A549 (cell line): Measurements from ENCODE around the gene TTC33. TPM values are rescaled to one million over a fixed set of nuclear protein-coding genes. Genes with fewer than 3 reads are reported as not detected.

Source experiments
- ATAC-seq, 2 experiments: fragments of 200-7000 bp in 1 of 2; fragments of >200 bp in 1 of 2; cut with Nextera tagmentation in 1 of 2; cut with Tn5 transposase in 1 of 2; 3 replicates each; pipeline versions ENCODE4 v1.8.0 to v1.9.1; 2018 to 2020; ENCODE audit warnings: mild to moderate bottlenecking in 1 of 2, moderate library complexity in 1 of 2
- CTCF ChIA-PET: fragments of 300-600 bp; sonication (Branson Sonifier 250); formaldehyde crosslinking; extraction: SDS; loops from one replicate; lab custom pipeline; 2021; ENCODE audit warnings: antibody characterized with exemption, inconsistent platforms; lab: Yijun Ruan, JAX
- POLR2A ChIA-PET: fragments of 350-600 bp; formaldehyde crosslinking; extraction: SDS; loops from one replicate; lab custom pipeline; 2021; ENCODE audit warnings: antibody characterized with exemption, inconsistent platforms; lab: Yijun Ruan, JAX
- DNase-seq, 2 experiments: peaks; one replicate each; pipeline versions ENCODE4 v3.0.0 to v3.0.0-alpha.2; 2011 to 2016; ENCODE audit warnings: low read depth in 1 of 2, low spot score in 1 of 2
- FAIRE-seq: peaks from 2 replicates; lab custom pipeline; 2011; peaks lifted over from hg19 to GRCh38; lab: Jason Lieb, UNC
- H3K27ac ChIP-seq, 2 experiments: fragments of >200 bp; sonication (Bioruptor Twin); formaldehyde crosslinking; 3 replicates each; pipeline ENCODE4 v1.5.1; 2016 to 2017
- H3K4me1 ChIP-seq: fragments of >200 bp; sonication (Bioruptor Twin); formaldehyde crosslinking; 3 replicates; pipeline ENCODE4 v1.6.1; 2016
- H3K4me2 ChIP-seq: fragments of >200 bp; sonication (Bioruptor Twin); formaldehyde crosslinking; 3 replicates; pipeline ENCODE4 v1.6.1; 2016
- H3K4me3 ChIP-seq: fragments of >200 bp; sonication (Bioruptor Twin); formaldehyde crosslinking; 3 replicates; pipeline ENCODE4 v1.5.1; 2016
- H3K9me3 ChIP-seq: fragments of >200 bp; sonication (Bioruptor Twin); formaldehyde crosslinking; 3 replicates; pipeline ENCODE4 v1.6.1; 2016
- CTCF ChIP-seq: fragments of >200 bp; sonication (Bioruptor Twin); formaldehyde crosslinking; IDR thresholded peaks from 3 replicates; pipeline ENCODE4 v1.5.1; 2016
- EHMT2 ChIP-seq: fragments of 200-600 bp; sonication (generic); IDR thresholded peaks from 2 replicates; pipeline ENCODE4 v1.6.1; 2016; ENCODE audit warnings: antibody characterized with exemption, low read depth, mild to moderate bottlenecking, moderate library complexity
- ELK1 ChIP-seq: fragments of 150-350 bp; IDR thresholded peaks from 2 replicates; pipeline ENCODE4 v1.6.1; 2014; ENCODE audit warnings: low read depth, mild to moderate bottlenecking, low read length
- EP300 ChIP-seq, 2 experiments: fragments of >200 bp; sonication (Bioruptor Twin); formaldehyde crosslinking; IDR thresholded peaks; 2 replicates in 1 of 2; 3 replicates in 1 of 2; pipeline ENCODE4 v1.6.1; 2016 to 2017
- FOSL2 ChIP-seq, 2 experiments: fragments of 450-650 bp in 1 of 2; fragments of >200 bp in 1 of 2; sonication (Bioruptor Twin) in 1 of 2; formaldehyde crosslinking; IDR thresholded peaks; 2 replicates each; pipeline versions ENCODE4 v1.5.0 to v1.6.1; 2016 to 2020; ENCODE audit warnings: mild to moderate bottlenecking in 1 of 2, moderate library complexity in 1 of 2
- HDAC2 ChIP-seq: fragments of 200-600 bp; sonication (generic); IDR thresholded peaks from 2 replicates; pipeline ENCODE4 v1.6.1; 2016
- HES2 ChIP-seq: fragments of >200 bp; sonication (Bioruptor Twin); formaldehyde crosslinking; IDR thresholded peaks from 2 replicates; pipeline ENCODE4 v1.6.1; 2016
- HEYL ChIP-seq: fragments of 250-450 bp; sonication (Bioruptor Pico); IDR thresholded peaks from 2 replicates; pipeline ENCODE4 v1.8.0; 2021; ENCODE audit warnings: mild to moderate bottlenecking, moderate library complexity
- HMGXB4 ChIP-seq: fragments of 250-450 bp; sonication (Bioruptor Pico); IDR thresholded peaks from 2 replicates; pipeline ENCODE4 v1.5.0; 2021; ENCODE audit warnings: mild to moderate bottlenecking, moderate library complexity, borderline replicate concordance
- HOXB5 ChIP-seq: fragments of 250-450 bp; sonication (Bioruptor Pico); IDR thresholded peaks from 2 replicates; pipeline ENCODE4 v1.5.0; 2020; ENCODE audit warnings: mild to moderate bottlenecking, moderate library complexity
- JUN ChIP-seq, 2 experiments: fragments of >200 bp; sonication (Bioruptor Twin); formaldehyde crosslinking; IDR thresholded peaks; 2 replicates in 1 of 2; 3 replicates in 1 of 2; pipeline ENCODE4 v1.6.1; 2016 to 2017
- KDM1A ChIP-seq: fragments of 200-600 bp; sonication (generic); IDR thresholded peaks from 2 replicates; pipeline ENCODE4 v1.6.1; 2016; ENCODE audit warnings: low read depth, mild to moderate bottlenecking
- MAFK ChIP-seq: fragments of 450-650 bp; IDR thresholded peaks from 2 replicates; pipeline ENCODE4 v1.6.1; 2014; ENCODE audit not compliant: partially characterized antibody
- MYC ChIP-seq: IDR thresholded peaks from 2 replicates; pipeline ENCODE4 v1.6.1; 2012; ENCODE audit warnings: mild to moderate bottlenecking, inconsistent platforms, low read length, improper control_type of control experiment, borderline replicate concordance
- PHF8 ChIP-seq: fragments of 200-600 bp; sonication (generic); IDR thresholded peaks from 2 replicates; pipeline ENCODE4 v1.6.1; 2016; ENCODE audit warnings: low read depth, mild to moderate bottlenecking, antibody characterized with exemption, moderate library complexity, borderline replicate concordance
- RAD21 ChIP-seq, 2 experiments: fragments of >200 bp in 1 of 2; sonication (Bioruptor Twin) in 1 of 2; formaldehyde crosslinking in 1 of 2; IDR thresholded peaks in 1 of 2; conservative IDR thresholded peaks in 1 of 2; 2 replicates in 1 of 2; 3 replicates in 1 of 2; pipeline ENCODE4 v1.6.1; 2012 to 2018; ENCODE audit warnings: inconsistent platforms in 1 of 2
- RARB ChIP-seq: fragments of 250-450 bp; sonication (Bioruptor Pico); IDR thresholded peaks from 2 replicates; pipeline ENCODE4 v1.8.0; 2021; ENCODE audit warnings: mild to moderate bottlenecking, moderate library complexity
- RCOR1 ChIP-seq: fragments of 150-350 bp; IDR thresholded peaks from 2 replicates; pipeline ENCODE4 v1.6.1; 2014; ENCODE audit warnings: antibody characterized with exemption, low read length, low read depth
- RNF2 ChIP-seq: fragments of 200-600 bp; sonication (generic); IDR thresholded peaks from 2 replicates; pipeline ENCODE4 v1.6.1; 2016; ENCODE audit warnings: low read depth, mild to moderate bottlenecking, antibody characterized with exemption, moderate library complexity, borderline replicate concordance
- SREBF2 ChIP-seq: fragments of 450-650 bp; IDR thresholded peaks from 2 replicates; pipeline ENCODE4 v1.6.1; 2014; ENCODE audit warnings: mild to moderate bottlenecking, moderate library complexity
- ZC3H11A ChIP-seq: fragments of 450-650 bp; IDR thresholded peaks from 2 replicates; pipeline ENCODE4 v1.6.1; 2014; ENCODE audit warnings: antibody characterized with exemption, mild to moderate bottlenecking
- ZSCAN20 ChIP-seq: fragments of 250-450 bp; sonication (Bioruptor Pico); IDR thresholded peaks from 2 replicates; pipeline ENCODE4 v1.8.0; 2022; ENCODE audit warnings: mild to moderate bottlenecking, moderate library complexity
- WGBS: methylation state at CpG from one replicate; pipeline ENCODE4 v1.1.6; 2017; ENCODE audit errors: missing lambda C conversion rate; 5-methylcytosine and 5-hydroxymethylcytosine counted together
- polyA plus RNA-seq, 4 experiments: library from polyadenylated mRNA; depleted of rRNA in 3 of 4; stranded (reverse); fragments of >200 nt; fragmentation: RNase III in 1 of 4; extraction: RNeasy Plus Mini Kit Qiagen cat#74134 plus additional on column Dnase treatment in 1 of 4; gene quantifications; 2 replicates in 3 of 4; 3 replicates in 1 of 4; pipeline ENCODE4 v1.2.3, GENCODE V29; 2011 to 2017
- TF ChIP-seq, protein P1 (sequence below): fragments of >200 bp; sonication (Bioruptor Twin); formaldehyde crosslinking; IDR thresholded peaks from 3 replicates; pipeline ENCODE4 v1.6.1; 2016
- TF ChIP-seq, protein P2 (sequence below): IDR thresholded peaks from 2 replicates; pipeline ENCODE4 v1.6.1; 2012; ENCODE audit warnings: low read depth, borderline replicate concordance

The TTC33 gene
- polyA plus RNA-seq, 2 of the 4 experiments (the other 2 are of a cell fraction) = 17.1 to 19.8 TPM

DNA sequence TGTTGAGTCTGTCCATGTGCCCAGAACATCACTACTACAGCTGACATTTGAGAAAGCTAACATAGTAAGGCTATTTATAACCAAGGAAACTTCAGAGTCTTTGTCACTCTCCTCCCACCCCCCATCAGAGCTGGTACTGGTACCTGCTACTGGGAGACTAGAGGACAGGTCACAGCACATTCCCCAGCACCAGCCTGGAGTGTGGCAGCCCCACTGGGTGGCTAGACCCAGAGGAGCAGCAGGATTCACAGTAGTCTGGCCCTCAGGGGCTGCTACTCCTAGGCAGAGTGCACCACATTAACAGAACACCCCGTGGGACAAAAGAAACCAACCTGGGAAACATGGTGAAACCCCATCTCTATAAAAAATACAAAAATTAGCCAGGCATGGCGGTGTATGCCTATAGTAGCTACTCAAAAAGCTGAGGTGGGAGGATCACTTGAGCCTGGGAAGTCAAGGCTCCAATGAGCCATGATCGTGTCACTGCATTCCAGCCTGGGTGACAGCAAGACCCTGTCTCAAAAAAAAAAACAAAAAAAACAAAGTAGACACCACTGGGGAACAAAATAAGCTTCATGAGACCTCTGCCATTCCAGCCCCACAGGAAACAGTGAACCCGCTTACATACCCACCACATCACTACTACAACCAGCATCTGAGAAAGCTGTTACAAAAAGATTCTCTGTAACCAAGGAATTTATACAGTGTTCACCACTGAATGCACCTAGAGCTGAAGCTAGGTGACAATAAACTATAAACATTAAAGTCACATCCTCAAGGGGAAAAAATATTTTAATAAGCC lies 102.3 kb downstream of the TTC33 start:
- TF ChIP-seq PHF8 (no peak), ELK1 (no peak), EP300 (IDR thresholded peaks at IDR 0.05) (no peak), KDM1A (no peak), HES2 (no peak), SREBF2 (no peak), EHMT2 (no peak), RARB (CRISPR knock-in tag) (no peak), MAFK (no peak), MYC (no peak)
- TF ChIP-seq, protein P1, sequence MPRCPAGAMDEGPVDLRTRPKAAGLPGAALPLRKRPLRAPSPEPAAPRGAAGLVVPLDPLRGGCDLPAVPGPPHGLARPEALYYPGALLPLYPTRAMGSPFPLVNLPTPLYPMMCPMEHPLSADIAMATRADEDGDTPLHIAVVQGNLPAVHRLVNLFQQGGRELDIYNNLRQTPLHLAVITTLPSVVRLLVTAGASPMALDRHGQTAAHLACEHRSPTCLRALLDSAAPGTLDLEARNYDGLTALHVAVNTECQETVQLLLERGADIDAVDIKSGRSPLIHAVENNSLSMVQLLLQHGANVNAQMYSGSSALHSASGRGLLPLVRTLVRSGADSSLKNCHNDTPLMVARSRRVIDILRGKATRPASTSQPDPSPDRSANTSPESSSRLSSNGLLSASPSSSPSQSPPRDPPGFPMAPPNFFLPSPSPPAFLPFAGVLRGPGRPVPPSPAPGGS = no peak
- TF ChIP-seq, protein P2, sequence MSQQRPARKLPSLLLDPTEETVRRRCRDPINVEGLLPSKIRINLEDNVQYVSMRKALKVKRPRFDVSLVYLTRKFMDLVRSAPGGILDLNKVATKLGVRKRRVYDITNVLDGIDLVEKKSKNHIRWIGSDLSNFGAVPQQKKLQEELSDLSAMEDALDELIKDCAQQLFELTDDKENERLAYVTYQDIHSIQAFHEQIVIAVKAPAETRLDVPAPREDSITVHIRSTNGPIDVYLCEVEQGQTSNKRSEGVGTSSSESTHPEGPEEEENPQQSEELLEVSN = no peak
- TF ChIP-seq, all 56 proteins: peak for 0
- ATAC-seq (no peak), FAIRE-seq (no peak), DNase-seq (no peak)
- Histone ChIP-seq H3K27ac (no peak overlapping the region), H3K4me1 (no peaks in the 10 kb centered on the region), H3K4me3 (no peak overlapping the region), H3K9me3 (no peaks in the 10 kb centered on the region), H3K4me2 (no peak overlapping the region)
- 67% methylated on average over 4 of the region's 4 CpGs for WGBS
- ChIA-PET CTCF (interaction anchor here (0.6 to 2.0 kb wide), 4 partner anchors 8 to 30 kb away, joined by 3 to 6 read pairs (median 3); no protein-coding TSS in a partner anchor), POLR2A (no interaction called here)

GRCh38 chr5:40652441-40653220 lies 103.1 kb downstream of the TTC33 start:
- ChIA-PET CTCF (interaction anchor here (1.4 to 2.0 kb wide), 2 partner anchors 9 to 25 kb away, joined by 4 to 6 read pairs; no protein-coding TSS in a partner anchor), POLR2A (no interaction called here)
- DNase-seq (no peak), ATAC-seq (no peak), FAIRE-seq (no peak)
- no peak overlapping the region for H3K27ac ChIP-seq
- no peak for TF ChIP-seq HEYL
- TF ChIP-seq HDAC2 = no peak
- no peak for TF ChIP-seq RARB (CRISPR knock-in tag)
- no peak overlapping the region for H3K4me2 ChIP-seq
- H3K9me3 ChIP-seq = no peaks in the 10 kb centered on the region
- no peak overlapping the region for H3K4me3 ChIP-seq
- no peaks in the 10 kb centered on the region for H3K4me1 ChIP-seq
- WGBS = 68% methylated on average over 8 of the region's 8 CpGs

GRCh38 chr5:40651201-40651600 lies 104.6 kb downstream of the TTC33 start:
- ATAC-seq = no peak
- no peaks in the 10 kb centered on the region; the same call in 2 of the 3 replicates for H3K4me1 ChIP-seq
- WGBS = 94% methylated on average over 3 of the region's 3 CpGs
- H3K9me3 ChIP-seq = no peaks in the 10 kb centered on the region
- DNase-seq = no peak
- no peak overlapping the region for H3K4me3 ChIP-seq
- no peak for FAIRE-seq
- ChIA-PET POLR2A (no interaction called here), CTCF (interaction anchor here (2.0 kb wide), 1 partner anchor 11 kb away, joined by 6 read pairs; no protein-coding TSS in a partner anchor)
- H3K4me2 ChIP-seq = no peak overlapping the region
- H3K27ac ChIP-seq = no peak overlapping the region
- no peak for TF ChIP-seq JUN (IDR thresholded peaks at IDR 0.05)
- TF ChIP-seq RARB (CRISPR knock-in tag) = no peak
- TF ChIP-seq HMGXB4 (CRISPR knock-in tag) = no peak
- no peak for TF ChIP-seq ZC3H11A
- TF ChIP-seq RNF2 = no peak
- no peak for TF ChIP-seq RCOR1
- no peak for TF ChIP-seq RAD21 (conservative IDR thresholded peaks at IDR 0.05 in 1 of 2, IDR thresholded peaks at IDR 0.05 in 1 of 2)
- TF ChIP-seq HOXB5 (CRISPR knock-in tag) = no peak
- TF ChIP-seq CTCF = no peak
- TF ChIP-seq ZSCAN20 (CRISPR knock-in tag) = no peak
- TF ChIP-seq FOSL2 (IDR thresholded peaks at IDR 0.05) = no peak
- TF ChIP-seq FOSL2 (CRISPR knock-in tag; IDR thresholded peaks at IDR 0.05) = no peak
